ENCODE data around the gene ACOT6.

GRCh38 chr14:73663548-73664212 is 51.4 kb downstream of the ACOT6 start:
- TF ChIP-seq CTCF (conservative IDR thresholded peaks at IDR 0.05) (no peak), ZFX (IDR thresholded peaks at IDR 0.05) (no peak)

Data from C4-2B (cell line).